SK-N-SH treated with all-trans-retinoic acid at 6 μM for 48 hours (cell line): ENCODE measurements around the gene ACTR5.

ENCODE experiments used
- BACH2 ChIP-seq: fragments of 250-450 bp; sonication (Bioruptor Pico); IDR thresholded peaks from 2 replicates; pipeline ENCODE4 v1.9.0; 2021; ENCODE audit warnings: mild to moderate bottlenecking, borderline replicate concordance
- GLIS3 ChIP-seq: fragments of 250-450 bp; sonication (Bioruptor Pico); IDR thresholded peaks from 2 replicates; pipeline ENCODE4 v1.5.0; 2020; ENCODE audit warnings: mild to moderate bottlenecking, moderate library complexity
- ISL1 ChIP-seq: fragments of 250-450 bp; sonication (Bioruptor Pico); IDR thresholded peaks from 2 replicates; pipeline ENCODE4 v2.1.2; 2022; ENCODE audit warnings: mild to moderate bottlenecking, moderate library complexity
- OSR1 ChIP-seq: fragments of 250-450 bp; sonication (Bioruptor Pico); IDR thresholded peaks from 2 replicates; pipeline ENCODE4 v1.8.0; 2022; ENCODE audit warnings: moderate library complexity, mild to moderate bottlenecking, inconsistent platforms
- RARB ChIP-seq: fragments of 250-450 bp; sonication (Bioruptor Pico); IDR thresholded peaks from 2 replicates; pipeline ENCODE4 v1.8.0; 2021; ENCODE audit warnings: mild to moderate bottlenecking, moderate library complexity
- ZC3H10 ChIP-seq: fragments of 250-450 bp; sonication (Bioruptor Pico); IDR thresholded peaks from 2 replicates; pipeline ENCODE4 v1.5.1; 2021; ENCODE audit warnings: mild to moderate bottlenecking, moderate library complexity
- ZFP3 ChIP-seq: fragments of 250-450 bp; sonication (Bioruptor Pico); IDR thresholded peaks from 2 replicates; pipeline ENCODE4 v1.5.0; 2020; ENCODE audit warnings: mild to moderate bottlenecking, moderate library complexity
- ZNF565 ChIP-seq: fragments of 450-650 bp; formaldehyde crosslinking; conservative IDR thresholded peaks from 2 replicates; pipeline ENCODE4 v1.5.0; 2020; ENCODE audit warnings: low read depth, mild to moderate bottlenecking, moderate library complexity
- ZNF70 ChIP-seq: fragments of 450-650 bp; formaldehyde crosslinking; IDR thresholded peaks from 2 replicates; pipeline ENCODE4 v1.5.0; 2020; ENCODE audit warnings: mild to moderate bottlenecking, moderate library complexity
- ZNF8 ChIP-seq: fragments of 450-650 bp; formaldehyde crosslinking; IDR thresholded peaks from 2 replicates; pipeline ENCODE4 v1.5.0; 2020; ENCODE audit warnings: mild to moderate bottlenecking, moderate library complexity
- TF ChIP-seq, protein P1 (sequence below): fragments of 250-450 bp; sonication (Bioruptor Pico); IDR thresholded peaks from 2 replicates; pipeline ENCODE4 v1.5.1; 2020; ENCODE audit warnings: low read depth, mild to moderate bottlenecking, moderate library complexity
- TF ChIP-seq, protein P2 (sequence below): fragments of 250-450 bp; sonication (Bioruptor Pico); IDR thresholded peaks from 2 replicates; pipeline ENCODE4 v1.5.1; 2021; ENCODE audit warnings: mild to moderate bottlenecking, moderate library complexity
- TF ChIP-seq, protein P3 (sequence below): fragments of 250-450 bp; sonication (Bioruptor Pico); IDR thresholded peaks from 2 replicates; pipeline ENCODE4 v1.8.0; 2020; ENCODE audit warnings: mild to moderate bottlenecking, moderate library complexity, borderline replicate concordance
- TF ChIP-seq, protein P4 (sequence below): fragments of 250-450 bp; sonication (Bioruptor Pico); IDR thresholded peaks from 2 replicates; pipeline ENCODE4 v1.8.0; 2021; ENCODE audit warnings: low read depth, mild to moderate bottlenecking, moderate library complexity, borderline replicate concordance

DNA sequence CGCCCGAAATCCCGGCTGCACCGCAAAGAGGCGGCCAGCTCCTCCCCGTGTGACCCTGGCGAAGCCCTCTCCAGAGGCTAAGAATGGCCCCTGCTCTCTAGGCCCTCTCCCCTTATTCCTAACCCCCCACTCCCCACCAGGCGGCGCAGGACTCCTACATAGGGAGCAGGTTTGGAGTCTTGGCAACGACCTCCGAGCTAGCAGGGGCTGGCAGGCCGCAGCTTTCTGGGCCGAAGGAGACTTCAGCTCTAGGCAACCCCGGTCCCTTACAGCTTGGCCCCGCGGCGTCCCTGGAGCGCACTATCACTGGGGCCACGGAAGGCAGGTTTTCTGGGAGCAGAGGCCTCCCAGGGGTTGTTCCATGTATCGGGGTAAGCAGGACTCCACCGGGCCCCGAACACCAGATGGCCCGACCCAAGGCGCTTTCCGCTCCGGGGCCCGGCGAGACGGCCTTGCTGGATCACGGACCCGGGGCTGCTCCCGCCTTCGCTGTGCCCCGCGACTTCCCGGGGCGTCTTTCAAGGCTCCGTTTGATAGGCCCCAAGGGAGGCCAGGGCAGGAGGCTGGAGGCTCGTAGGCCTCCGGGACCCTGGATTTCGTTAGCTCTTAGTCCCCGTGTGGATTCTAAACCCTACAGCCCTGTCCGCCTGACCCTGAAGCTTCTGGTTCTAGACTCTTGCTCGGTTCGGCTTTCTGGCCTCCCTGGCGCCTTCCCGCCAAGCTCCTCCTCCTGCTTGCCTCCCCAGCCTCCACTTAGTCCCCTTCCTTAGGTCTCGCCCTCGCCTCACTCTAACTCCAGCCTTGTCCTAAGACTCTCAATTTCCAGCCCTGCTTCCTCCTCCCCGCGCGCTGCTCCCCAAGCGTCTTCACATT is 22.1 kb upstream of the ACTR5 start:
- TF ChIP-seq, protein P1, sequence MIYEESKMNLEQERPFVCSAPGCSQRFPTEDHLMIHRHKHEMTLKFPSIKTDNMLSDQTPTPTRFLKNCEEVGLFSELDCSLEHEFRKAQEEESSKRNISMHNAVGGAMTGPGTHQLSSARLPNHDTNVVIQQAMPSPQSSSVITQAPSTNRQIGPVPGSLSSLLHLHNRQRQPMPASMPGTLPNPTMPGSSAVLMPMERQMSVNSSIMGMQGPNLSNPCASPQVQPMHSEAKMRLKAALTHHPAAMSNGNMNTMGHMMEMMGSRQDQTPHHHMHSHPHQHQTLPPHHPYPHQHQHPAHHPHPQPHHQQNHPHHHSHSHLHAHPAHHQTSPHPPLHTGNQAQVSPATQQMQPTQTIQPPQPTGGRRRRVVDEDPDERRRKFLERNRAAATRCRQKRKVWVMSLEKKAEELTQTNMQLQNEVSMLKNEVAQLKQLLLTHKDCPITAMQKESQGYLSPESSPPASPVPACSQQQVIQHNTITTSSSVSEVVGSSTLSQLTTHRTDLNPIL (CRISPR knock-in tag) = no peak
- TF ChIP-seq, protein P2, sequence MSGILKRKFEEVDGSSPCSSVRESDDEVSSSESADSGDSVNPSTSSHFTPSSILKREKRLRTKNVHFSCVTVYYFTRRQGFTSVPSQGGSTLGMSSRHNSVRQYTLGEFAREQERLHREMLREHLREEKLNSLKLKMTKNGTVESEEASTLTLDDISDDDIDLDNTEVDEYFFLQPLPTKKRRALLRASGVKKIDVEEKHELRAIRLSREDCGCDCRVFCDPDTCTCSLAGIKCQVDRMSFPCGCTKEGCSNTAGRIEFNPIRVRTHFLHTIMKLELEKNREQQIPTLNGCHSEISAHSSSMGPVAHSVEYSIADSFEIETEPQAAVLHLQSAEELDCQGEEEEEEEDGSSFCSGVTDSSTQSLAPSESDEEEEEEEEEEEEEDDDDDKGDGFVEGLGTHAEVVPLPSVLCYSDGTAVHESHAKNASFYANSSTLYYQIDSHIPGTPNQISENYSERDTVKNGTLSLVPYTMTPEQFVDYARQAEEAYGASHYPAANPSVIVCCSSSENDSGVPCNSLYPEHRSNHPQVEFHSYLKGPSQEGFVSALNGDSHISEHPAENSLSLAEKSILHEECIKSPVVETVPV = no peak
- no peak for TF ChIP-seq ZC3H10
- TF ChIP-seq ZNF8 (CRISPR knock-in tag) = no peak
- no peak for TF ChIP-seq ISL1 (CRISPR knock-in tag)
- TF ChIP-seq BACH2 (CRISPR knock-in tag) = no peak
- TF ChIP-seq, protein P3, sequence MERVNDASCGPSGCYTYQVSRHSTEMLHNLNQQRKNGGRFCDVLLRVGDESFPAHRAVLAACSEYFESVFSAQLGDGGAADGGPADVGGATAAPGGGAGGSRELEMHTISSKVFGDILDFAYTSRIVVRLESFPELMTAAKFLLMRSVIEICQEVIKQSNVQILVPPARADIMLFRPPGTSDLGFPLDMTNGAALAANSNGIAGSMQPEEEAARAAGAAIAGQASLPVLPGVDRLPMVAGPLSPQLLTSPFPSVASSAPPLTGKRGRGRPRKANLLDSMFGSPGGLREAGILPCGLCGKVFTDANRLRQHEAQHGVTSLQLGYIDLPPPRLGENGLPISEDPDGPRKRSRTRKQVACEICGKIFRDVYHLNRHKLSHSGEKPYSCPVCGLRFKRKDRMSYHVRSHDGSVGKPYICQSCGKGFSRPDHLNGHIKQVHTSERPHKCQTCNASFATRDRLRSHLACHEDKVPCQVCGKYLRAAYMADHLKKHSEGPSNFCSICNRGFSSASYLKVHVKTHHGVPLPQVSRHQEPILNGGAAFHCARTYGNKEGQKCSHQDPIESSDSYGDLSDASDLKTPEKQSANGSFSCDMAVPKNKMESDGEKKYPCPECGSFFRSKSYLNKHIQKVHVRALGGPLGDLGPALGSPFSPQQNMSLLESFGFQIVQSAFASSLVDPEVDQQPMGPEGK = no peak
- TF ChIP-seq ZNF565 (CRISPR knock-in tag) = no peak
- TF ChIP-seq GLIS3 (CRISPR knock-in tag) = no peak
- no peak for TF ChIP-seq ZNF70
- no peak for TF ChIP-seq RARB (CRISPR knock-in tag)
- TF ChIP-seq ZFP3 (CRISPR knock-in tag) = no peak
- TF ChIP-seq, protein P4, sequence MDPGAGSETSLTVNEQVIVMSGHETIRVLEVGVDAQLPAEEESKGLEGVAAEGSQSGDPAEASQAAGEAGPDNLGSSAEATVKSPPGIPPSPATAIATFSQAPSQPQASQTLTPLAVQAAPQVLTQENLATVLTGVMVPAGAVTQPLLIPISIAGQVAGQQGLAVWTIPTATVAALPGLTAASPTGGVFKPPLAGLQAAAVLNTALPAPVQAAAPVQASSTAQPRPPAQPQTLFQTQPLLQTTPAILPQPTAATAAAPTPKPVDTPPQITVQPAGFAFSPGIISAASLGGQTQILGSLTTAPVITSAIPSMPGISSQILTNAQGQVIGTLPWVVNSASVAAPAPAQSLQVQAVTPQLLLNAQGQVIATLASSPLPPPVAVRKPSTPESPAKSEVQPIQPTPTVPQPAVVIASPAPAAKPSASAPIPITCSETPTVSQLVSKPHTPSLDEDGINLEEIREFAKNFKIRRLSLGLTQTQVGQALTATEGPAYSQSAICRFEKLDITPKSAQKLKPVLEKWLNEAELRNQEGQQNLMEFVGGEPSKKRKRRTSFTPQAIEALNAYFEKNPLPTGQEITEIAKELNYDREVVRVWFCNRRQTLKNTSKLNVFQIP (CRISPR knock-in tag) = no peak
- no peak for TF ChIP-seq OSR1 (CRISPR knock-in tag)
